ENCODE results near the gene GGACT.

GGACT gene

DNA sequence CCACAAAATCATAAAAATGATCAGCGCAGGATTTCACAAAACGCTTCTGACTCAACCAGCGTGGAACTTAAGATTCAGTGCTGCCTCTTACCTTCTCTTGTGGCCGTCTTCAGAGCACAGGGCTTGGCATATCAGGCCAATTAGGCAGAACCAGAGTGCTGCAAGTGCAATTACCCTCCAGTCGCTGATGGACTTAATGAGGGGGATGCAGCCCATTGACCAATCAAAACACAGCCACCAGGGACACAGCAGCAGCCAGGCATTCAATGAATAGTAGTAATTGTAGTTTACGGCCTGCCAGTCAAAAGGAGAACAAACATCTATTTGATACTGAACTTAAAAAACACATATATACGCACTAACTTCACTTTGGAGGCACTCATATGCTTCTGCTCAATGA, 47.9 kb upstream of the GGACT start:
- Histone ChIP-seq H3K79me2 (ENCODE audit: insufficient read depth, low read length) (no peaks in the 10 kb centered on the region), H2AFZ (ENCODE audit: low read depth, low read length) (no peak overlapping the region), H3K9me3 (ENCODE audit: insufficient read depth, low read length, severe bottlenecking) (no peaks in the 10 kb centered on the region), H3K4me1 (ENCODE audit: insufficient read depth, low read length) (no peaks in the 10 kb centered on the region), H3K4me3 (ENCODE audit: low read depth in 1 of 2, low read length in 2 of 2) (no peak overlapping the region), H3K36me3 (ENCODE audit: insufficient read depth, low read length) (peaks cover 90% of the 10 kb centered on the region), H3K9ac (ENCODE audit: low read depth, low read length) (no peak overlapping the region), H4K20me1 (ENCODE audit: insufficient read depth, low read length) (no peaks in the 10 kb centered on the region; the same call in 1 of the 2 replicates), H3K27me3 (ENCODE audit: insufficient read depth, low read length, poor library complexity) (no peaks in the 10 kb centered on the region), H3K27ac (ENCODE audit: low read length) (no peak overlapping the region), H3K4me2 (ENCODE audit: insufficient read depth, low read length) (no peak overlapping the region)
- TF ChIP-seq EZH2 (IDR thresholded peaks at IDR 0.05; ENCODE audit: borderline replicate concordance, low read depth, low read length, severe bottlenecking) (no peak), CTCF (IDR thresholded peaks at IDR 0.05; ENCODE audit: borderline replicate concordance, extremely low read depth, low read length, poor library complexity, severe bottlenecking) (no peak)
- no peak for ATAC-seq (ENCODE audit: insufficient read depth, low read depth)
- DNase-seq, result no peak

- Histone ChIP-seq H3K9me3 (ENCODE audit: insufficient read depth, low read length, severe bottlenecking) (no peaks in the 10 kb centered on the region), H3K36me3 (ENCODE audit: insufficient read depth, low read length) (peaks cover 90% of the 10 kb centered on the region), H3K4me3 (ENCODE audit: low read depth in 1 of 2, low read length in 2 of 2) (no peak overlapping the region), H3K27me3 (ENCODE audit: insufficient read depth, low read length, poor library complexity) (no peaks in the 10 kb centered on the region), H4K20me1 (ENCODE audit: insufficient read depth, low read length) (no peaks in the 10 kb centered on the region; the same call in 1 of the 2 replicates), H3K9ac (ENCODE audit: low read depth, low read length) (no peak overlapping the region), H3K79me2 (ENCODE audit: insufficient read depth, low read length) (no peaks in the 10 kb centered on the region), H3K4me2 (ENCODE audit: insufficient read depth, low read length) (no peak overlapping the region), H2AFZ (ENCODE audit: low read depth, low read length) (no peak overlapping the region), H3K4me1 (ENCODE audit: insufficient read depth, low read length) (no peaks in the 10 kb centered on the region), H3K27ac (ENCODE audit: low read length) (no peak overlapping the region)
- TF ChIP-seq CTCF (IDR thresholded peaks at IDR 0.05; ENCODE audit: borderline replicate concordance, extremely low read depth, low read length, poor library complexity, severe bottlenecking), result no peak
- no peak for TF ChIP-seq EZH2 (IDR thresholded peaks at IDR 0.05; ENCODE audit: borderline replicate concordance, low read depth, low read length, severe bottlenecking)
- ATAC-seq (ENCODE audit: insufficient read depth, low read depth) (no peak), DNase-seq (no peak)
Observed at GRCh38 chr13:100636004-100636403, 47.4 kb upstream of the GGACT start.

- Histone ChIP-seq H3K9ac (ENCODE audit: low read depth, low read length) (no peak overlapping the region), H3K36me3 (ENCODE audit: insufficient read depth, low read length) (peaks cover 93% of the 10 kb centered on the region), H3K79me2 (ENCODE audit: insufficient read depth, low read length) (no peaks in the 10 kb centered on the region), H2AFZ (ENCODE audit: low read depth, low read length) (no peak overlapping the region), H3K27ac (ENCODE audit: low read length) (no peak overlapping the region), H3K4me1 (ENCODE audit: insufficient read depth, low read length) (no peaks in the 10 kb centered on the region), H3K4me2 (ENCODE audit: insufficient read depth, low read length) (no peak overlapping the region), H3K4me3 (ENCODE audit: low read depth in 1 of 2, low read length in 2 of 2) (no peak overlapping the region), H3K27me3 (ENCODE audit: insufficient read depth, low read length, poor library complexity) (no peaks in the 10 kb centered on the region), H4K20me1 (ENCODE audit: insufficient read depth, low read length) (no peaks in the 10 kb centered on the region; the same call in 1 of the 2 replicates), H3K9me3 (ENCODE audit: insufficient read depth, low read length, severe bottlenecking) (no peaks in the 10 kb centered on the region)
- DNase-seq (no peak), ATAC-seq (ENCODE audit: insufficient read depth, low read depth) (no peak)
- no peak for TF ChIP-seq EZH2 (IDR thresholded peaks at IDR 0.05; ENCODE audit: borderline replicate concordance, low read depth, low read length, severe bottlenecking)
- no peak for TF ChIP-seq CTCF (IDR thresholded peaks at IDR 0.05; ENCODE audit: borderline replicate concordance, extremely low read depth, low read length, poor library complexity, severe bottlenecking)
Observed at GRCh38 chr13:100634696-100635095, 46.1 kb upstream of the GGACT start.

DNA sequence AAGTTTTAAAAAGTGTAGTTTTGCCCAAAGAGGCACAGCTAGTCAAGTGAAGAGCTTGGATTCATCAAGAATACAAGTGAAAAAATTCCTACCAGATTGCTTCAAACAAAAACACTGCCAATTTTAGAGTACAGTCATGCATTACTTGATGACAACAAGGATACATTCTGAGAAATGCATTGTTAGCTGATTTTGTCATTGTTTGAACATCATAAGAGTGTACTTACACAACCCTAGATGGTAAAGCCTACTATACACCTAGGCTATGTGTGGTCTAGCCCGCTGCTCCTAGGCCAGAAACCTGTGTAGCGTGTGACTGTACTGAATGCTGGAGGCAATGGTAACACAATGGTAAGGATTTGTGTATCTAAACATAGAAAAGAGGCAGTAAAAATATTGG, 44.9 kb upstream of the GGACT start:
- H3K4me2 ChIP-seq (ENCODE audit: insufficient read depth, low read length), result no peak overlapping the region
- no peak overlapping the region for H3K27ac ChIP-seq (ENCODE audit: low read length)
- no peak overlapping the region for H3K4me3 ChIP-seq (ENCODE audit: low read depth in 1 of 2, low read length in 2 of 2)
- DNase-seq, result no peak
- H3K9ac ChIP-seq (ENCODE audit: low read depth, low read length), result no peak overlapping the region
- no peaks in the 10 kb centered on the region for H3K4me1 ChIP-seq (ENCODE audit: insufficient read depth, low read length)
- no peaks in the 10 kb centered on the region for H3K27me3 ChIP-seq (ENCODE audit: insufficient read depth, low read length, poor library complexity)
- no peaks in the 10 kb centered on the region for H3K79me2 ChIP-seq (ENCODE audit: insufficient read depth, low read length)
- no peak overlapping the region for H2AFZ ChIP-seq (ENCODE audit: low read depth, low read length)
- ATAC-seq (ENCODE audit: insufficient read depth, low read depth), result no peak
- peaks cover 93% of the 10 kb centered on the region for H3K36me3 ChIP-seq (ENCODE audit: insufficient read depth, low read length)
- H4K20me1 ChIP-seq (ENCODE audit: insufficient read depth, low read length), result no peaks in the 10 kb centered on the region; the same call in none of the 2 replicates
- no peak for TF ChIP-seq EZH2 (IDR thresholded peaks at IDR 0.05; ENCODE audit: borderline replicate concordance, low read depth, low read length, severe bottlenecking)
- no peak for TF ChIP-seq CTCF (IDR thresholded peaks at IDR 0.05; ENCODE audit: borderline replicate concordance, extremely low read depth, low read length, poor library complexity, severe bottlenecking)
- no peaks in the 10 kb centered on the region for H3K9me3 ChIP-seq (ENCODE audit: insufficient read depth, low read length, severe bottlenecking)
